T follicular helper cell (primary cell): ENCODE measurements around the gene LTB4R.
"Not testable (repeated sequence)": the region's sequence is repeated elsewhere in the genome, so short reads cannot be mapped to it uniquely, and the experiment has no call there.

Experiments
- DNase-seq: peaks from one replicate; pipeline ENCODE4 v3.0.0-alpha.2; 2020; ENCODE audit warnings: low read depth

The LTB4R gene

DNA sequence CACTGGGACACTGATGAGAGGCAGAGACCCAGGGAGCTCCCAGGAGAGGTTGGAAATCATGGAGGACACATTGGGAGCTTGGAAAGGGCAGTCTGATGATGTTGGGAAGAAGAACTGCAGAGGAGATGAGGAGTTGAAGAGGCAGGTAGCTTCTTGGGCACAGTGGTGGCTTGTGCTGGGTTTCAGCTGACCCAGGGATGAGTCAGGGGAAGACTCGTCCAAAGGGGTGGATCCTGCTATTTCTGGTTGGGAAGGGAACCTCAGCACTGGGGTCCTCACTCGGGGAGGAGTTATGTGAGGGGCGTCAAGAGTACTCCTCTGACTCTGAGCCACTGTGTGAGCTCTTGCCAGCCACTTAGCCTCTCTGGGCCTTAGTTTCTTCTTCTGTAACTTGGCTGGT, 12.0 kb downstream of the LTB4R start:
- DNase-seq: no peak

DNA sequence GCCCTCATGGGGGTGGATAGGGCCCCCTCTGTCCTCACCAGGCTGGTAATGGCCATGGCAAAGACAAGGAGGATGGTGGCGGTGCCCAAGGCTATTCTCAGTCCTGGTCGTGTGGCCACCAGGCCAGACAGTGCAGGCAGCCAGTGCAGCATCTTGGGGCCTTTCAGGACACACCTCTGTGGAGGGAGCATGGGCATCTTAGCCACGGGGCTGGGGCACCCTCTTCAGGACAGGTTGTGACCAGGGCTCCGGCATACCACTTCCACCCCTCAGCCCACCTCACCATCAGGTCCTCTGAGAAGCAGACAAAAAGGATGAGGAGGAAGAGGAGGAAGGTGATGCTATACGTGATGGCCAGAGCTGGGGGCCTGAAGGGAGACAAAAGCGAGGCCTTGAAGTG, 12.7 kb downstream of the LTB4R start:
- DNase-seq: no peak

DNA sequence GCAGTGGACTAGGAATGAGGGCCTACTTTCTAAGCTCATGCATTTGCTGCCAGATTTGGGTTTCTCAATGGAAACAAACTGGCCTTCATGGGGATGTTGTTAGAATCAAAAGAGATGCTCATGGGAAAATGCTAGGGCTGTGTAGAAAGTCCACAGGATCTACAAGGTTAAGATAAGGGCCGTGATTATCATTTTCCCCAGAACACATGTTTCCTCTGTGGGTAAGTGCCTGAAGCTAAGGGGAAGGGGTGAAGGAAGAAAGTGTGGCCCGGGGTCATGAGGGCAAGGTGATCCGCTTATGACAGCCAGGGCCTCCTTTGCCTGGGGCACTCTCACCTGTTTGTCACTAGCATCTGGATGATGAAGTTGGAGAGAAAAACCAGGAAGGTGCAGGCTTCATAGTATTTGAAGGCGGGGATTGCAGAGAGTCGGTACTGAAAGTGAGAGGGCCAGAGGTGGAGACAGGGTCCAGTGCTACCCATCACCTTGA, 13.8 kb downstream of the LTB4R start:
- no peak for DNase-seq

DNA sequence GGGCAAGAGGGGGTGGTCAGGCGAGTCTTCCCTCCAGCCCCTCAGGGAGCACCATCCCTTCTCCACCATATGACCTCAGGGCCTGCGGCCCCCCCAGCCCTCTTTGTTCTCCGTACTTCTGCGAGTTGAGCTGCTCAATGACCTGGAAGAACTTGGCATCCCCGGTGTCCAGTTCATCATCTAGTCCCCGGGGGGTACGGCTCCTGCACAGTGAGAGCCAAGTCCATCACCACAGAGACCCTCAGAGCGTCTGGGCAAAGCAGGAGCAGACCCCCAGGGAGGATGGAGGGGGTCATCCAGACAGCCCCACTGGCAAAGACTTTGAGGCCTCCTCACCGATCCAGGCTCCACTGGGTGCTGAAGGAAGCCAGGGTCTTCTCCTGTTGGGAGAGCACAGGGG, 14.7 kb downstream of the LTB4R start:
- DNase-seq: no peak

GRCh38 chr14:24327303-24327702, 16.0 kb downstream of the LTB4R start:
- DNase-seq: no peak

DNA sequence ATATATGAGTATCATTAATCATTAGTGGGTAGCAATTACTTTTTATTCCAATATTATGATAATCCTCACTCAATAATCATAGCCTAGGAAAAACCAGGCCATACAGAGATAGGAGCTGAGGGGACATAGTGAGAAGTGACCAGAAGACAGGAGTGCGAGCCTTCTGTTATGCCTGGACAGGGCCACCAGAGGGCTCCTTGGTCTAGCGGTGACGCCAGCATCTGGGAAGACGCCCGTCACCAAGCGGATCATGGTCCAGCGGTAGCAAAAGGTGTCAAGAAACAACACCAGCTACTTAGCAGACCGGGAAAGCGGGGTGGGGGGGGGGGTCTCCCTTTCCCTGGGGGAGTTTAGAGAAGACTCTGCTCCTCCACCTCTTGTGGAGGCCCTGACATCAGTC, 16.6 kb downstream of the LTB4R start:
- DNase-seq: not testable (repeated sequence)

- no peak for DNase-seq
Measured at GRCh38 chr14:24329073-24329663, 17.9 kb downstream of the LTB4R start.

- no peak for DNase-seq
Measured at GRCh38 chr14:24329736-24330135, 18.4 kb downstream of the LTB4R start.

DNA sequence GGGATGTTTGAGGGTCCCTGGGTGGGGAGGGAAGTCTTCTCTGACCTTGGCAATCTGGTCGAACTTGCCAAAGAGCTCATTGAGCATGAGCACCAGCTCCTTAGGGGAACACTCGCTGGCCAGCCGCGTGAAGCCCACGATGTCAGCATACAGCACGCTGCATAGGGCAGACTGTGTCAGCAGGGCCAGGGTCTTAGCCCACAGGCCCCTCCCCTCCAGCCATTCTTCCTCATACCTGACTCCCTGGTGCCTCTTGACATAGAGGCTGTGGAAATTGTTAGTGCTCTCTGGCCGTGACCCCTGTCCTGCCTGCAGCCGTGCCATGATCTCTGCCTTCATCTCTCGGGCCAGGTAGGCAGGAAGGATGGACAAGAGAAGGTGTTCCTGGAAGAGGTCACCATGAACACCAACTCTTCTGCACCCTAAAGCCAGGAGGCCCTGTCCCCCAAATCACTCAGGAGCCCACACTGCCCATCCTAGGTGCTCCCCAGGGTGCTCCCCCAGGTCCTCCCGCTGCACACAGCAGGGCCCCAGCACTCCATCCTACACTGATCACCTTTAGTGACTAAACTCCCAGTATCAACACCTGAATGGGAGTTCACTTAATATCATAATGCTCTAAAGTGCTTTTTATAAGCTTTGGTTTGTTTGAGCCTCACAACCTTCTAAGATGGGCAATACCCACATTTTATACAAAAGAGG, 19.8 kb downstream of the LTB4R start:
- no peak for DNase-seq

- no peak for DNase-seq
Measured at GRCh38 chr14:24331731-24332267, 20.5 kb downstream of the LTB4R start.

DNA sequence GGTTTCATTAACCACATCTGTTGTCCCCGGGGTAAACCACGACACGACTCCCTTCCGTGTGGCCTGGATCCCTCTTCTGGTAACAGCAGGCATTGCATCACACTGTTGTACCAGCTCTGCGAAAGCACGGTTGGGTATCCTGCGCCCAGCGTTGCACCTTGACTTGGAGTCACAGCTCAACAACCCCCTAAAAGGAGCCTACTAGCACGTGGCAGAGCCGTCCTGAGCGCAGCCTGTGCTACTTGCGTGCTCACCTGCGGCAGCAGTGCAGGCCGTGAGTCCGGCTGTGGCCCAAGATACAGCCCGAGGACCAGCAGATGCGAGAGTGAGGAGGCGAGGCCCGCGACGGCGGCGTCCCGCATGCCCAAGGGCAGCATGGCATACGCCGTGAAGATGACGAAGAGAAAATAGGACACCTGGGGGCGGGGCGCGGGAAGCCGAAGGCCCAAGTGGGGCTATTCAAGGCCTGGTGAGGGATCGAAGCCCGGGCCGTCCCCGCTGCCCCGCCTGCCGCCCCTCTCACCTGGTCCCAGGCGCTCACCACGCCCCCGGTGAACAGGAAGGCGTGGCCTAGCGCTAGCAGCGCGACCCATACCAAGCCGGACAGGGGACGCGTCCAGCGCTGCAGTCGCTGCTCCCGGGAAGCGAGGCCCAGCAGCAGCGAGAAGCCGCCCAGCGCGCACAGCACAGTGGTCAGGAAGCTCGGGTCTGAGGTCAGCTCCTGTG, 21.1 kb downstream of the LTB4R start:
- peak; percentile 83 for DNase-seq

DNA sequence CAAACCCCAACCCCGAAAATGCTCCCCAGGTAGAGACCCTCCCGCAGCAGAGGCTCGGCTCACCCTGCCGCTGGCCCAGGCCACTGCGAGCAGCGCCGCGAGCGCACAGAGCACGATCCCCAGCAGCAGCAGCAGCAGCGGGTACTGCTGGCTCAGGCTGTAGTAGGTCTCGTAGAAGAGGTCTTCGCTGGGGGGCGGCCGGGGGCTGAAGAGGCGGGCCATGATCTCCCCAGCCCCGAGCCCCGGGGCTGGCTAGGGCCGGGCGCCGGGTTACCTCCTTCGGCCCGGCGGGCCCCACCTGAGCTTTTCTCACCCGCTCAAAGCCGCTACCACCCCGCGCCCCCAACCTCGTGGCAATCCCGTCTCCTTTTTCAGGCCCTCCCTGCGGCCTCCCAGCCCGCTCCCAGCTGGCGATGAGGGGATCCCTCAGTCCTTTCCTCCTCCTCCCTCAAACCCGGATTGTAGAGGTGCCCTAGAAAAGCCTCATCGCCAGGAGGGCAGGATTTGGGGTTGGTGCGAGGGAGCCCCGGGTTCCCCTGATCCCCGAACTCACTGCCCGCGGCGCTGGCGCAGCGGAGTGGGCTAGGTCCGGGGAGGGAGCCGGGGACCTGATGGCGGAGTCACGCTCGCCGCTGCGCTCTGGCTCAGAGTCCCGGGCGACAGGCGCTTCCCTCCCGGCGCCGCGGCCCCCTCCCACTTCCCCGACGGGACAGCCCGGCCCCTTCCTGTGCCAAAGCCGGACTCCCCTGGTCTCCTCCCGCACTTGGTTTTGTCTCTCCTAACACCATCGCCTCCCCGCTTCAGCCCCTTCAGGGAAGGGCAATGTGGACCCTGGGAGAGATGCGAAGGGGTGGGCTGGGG, 23.4 kb downstream of the LTB4R start, which contains the start of gene ADCY4:
ADCY4 (minus strand) TSS at position 641 of the 861 bp plus-strand sequence; CDS start at position 222, 419 bp downstream.
- DNase-seq: no peak

- no peak for DNase-seq
Measured at GRCh38 chr14:24335461-24336171, 24.3 kb downstream of the LTB4R start.

GRCh38 chr14:24337144-24337823, 26.0 kb downstream of the LTB4R start:
- no peak for DNase-seq

DNA sequence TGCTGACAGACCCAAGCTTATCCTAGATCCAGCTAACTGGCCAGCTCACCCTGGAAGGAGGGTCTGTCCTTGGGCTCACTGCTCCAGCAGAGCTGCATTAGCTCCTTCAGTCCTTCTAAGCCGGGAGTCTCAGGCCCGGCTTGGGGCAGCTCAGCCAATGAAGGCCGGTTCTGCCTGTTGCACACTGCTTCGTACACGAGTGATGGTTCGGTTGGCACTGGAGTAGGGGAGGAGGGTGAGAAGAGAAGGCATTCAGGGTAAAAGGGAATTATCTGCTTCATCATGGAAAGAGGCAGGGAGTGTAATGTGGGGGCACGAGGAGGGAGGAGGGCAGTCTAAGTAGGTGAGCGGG, 26.5 kb downstream of the LTB4R start:
- no peak for DNase-seq

GRCh38 chr14:24338843-24339242, 27.5 kb downstream of the LTB4R start:
- DNase-seq: no peak

DNA sequence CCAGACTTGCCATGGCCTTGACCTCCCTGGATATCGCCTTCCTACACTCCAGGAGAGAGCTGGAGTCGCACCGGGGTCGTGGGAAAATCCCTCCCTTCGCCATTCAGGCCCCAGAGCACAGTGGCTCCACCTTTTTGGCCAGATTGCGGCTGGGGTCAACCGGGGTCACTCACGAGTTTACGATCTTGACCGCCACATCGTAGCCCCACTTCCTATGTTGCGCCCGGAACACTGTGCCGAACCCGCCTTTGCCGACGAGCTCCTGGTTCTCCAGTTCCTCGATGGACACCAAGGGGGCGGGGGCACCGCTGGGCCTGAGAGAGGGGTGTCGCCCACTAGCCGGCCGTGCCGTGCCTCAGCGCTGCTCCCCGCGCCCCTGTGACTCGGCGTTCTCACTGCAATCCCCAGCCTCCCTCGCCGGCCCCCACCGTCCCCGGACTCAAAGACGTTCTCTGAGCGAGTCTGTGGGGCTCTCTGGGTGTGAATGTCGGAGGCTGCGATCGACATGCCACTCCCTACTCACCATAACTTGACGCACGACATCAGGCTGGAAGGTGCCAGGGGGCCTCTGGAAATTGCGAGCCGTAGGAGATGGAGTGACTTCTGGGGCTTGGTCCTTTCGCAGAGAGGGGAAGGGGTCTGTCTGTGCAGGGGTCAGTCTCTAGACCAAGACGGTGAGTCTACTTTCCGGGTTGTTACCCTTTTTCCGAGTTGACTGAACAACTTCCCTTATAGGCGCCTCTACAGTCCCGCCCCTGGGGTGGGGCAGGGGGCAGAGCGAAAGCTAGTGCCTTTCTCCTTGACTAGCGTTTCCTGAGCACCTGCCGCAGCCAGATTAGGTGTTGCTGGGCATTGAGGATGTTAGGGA, 28.2 kb downstream of the LTB4R start, which contains the start of gene RIPK3:
RIPK3 (minus strand) TSS at position 708 of the 868 bp plus-strand sequence; CDS start at position 543, 165 bp downstream.
- peak; percentile 46 for DNase-seq

DNA sequence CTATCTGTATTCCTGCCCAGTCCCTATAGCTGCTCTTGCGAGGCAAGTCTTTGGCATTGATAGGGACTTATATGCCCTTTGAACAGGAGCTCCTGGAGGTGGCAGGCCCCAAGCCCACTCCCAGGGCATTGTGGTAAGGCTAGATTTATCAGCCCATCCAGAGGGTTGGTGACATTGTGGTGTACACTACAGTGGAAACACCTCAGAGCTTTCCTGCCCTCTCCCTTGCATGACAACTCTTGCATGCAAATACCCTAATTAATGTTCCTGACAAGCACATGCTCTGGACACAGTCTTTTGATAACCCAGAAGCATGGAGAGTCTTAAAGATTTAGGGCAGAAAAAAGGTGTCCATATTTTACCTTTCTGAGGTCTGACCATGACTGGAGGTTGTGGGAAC, 29.3 kb downstream of the LTB4R start:
- DNase-seq: no peak

DNA sequence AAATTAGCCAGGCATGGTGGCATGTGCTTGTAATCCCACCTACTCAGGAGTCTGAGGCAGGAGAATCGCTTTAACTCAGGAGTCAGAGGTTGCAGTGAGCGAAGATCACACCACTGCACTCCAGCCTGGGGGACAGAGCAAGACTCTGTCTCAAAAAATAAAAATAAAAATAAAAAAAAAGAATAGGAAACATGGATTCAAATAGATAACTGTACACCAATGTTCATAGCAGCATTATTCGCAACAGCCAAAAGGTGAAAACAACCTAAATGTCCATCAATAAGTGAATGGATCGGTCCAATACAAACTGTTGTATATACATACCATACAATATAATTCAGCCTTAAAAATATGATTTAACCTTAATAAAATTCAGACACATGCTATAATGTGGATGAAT, 31.6 kb downstream of the LTB4R start:
- DNase-seq: no peak
